GM23248 (cell line): ENCODE results near the gene ANKS1B.

ENCODE experiments used
- EZH2 ChIP-seq: fragments of 200-600 bp; sonication (generic); IDR thresholded peaks from 2 replicates; pipeline ENCODE4 v1.6.1; 2018; ENCODE audit warnings: antibody characterized with exemption, mild to moderate bottlenecking; ENCODE audit not compliant: insufficient read depth, poor library complexity, severe bottlenecking
- EZH2phosphoT487 ChIP-seq: fragments of 200-600 bp; sonication (generic); IDR thresholded peaks from 2 replicates; pipeline ENCODE4 v1.6.1; 2018; ENCODE audit warnings: antibody characterized with exemption, moderate library complexity, mild to moderate bottlenecking, low read depth; ENCODE audit not compliant: insufficient read depth

- TF ChIP-seq EZH2phosphoT487 (no peak), EZH2 (no peak)
Observed at GRCh38 chr12:98751580-98752115, 1233.1 kb downstream of the ANKS1B start.
